K562 (cell line): Measurements from ENCODE around the gene HSPA1B. TPM values are rescaled to one million over a fixed set of nuclear protein-coding genes. Genes with fewer than 3 reads are reported as not detected.
A peak's percentile ranks its signal among the peaks of the same experiment; 100 is the strongest.

Experiments used
- ATAC-seq: fragments of 200-7000 bp; cut with Tn5 transposase; 3 replicates; pipeline ENCODE4 v1.9.1; 2020; ENCODE audit warnings: moderate library complexity
- BruUV-seq: library from RNA; stranded (reverse); fragments of 400-500 nt; replicated peaks from 2 replicates; lab custom pipeline; 2021; lab: Mats Ljungman, UMichigan
- CTCF ChIA-PET: fragments of 300-600 bp; formaldehyde crosslinking; extraction: SDS; loops from one replicate; lab custom pipeline; 2021; ENCODE audit warnings: low intra/inter-chr PET ratio; lab: Yijun Ruan, JAX
- POLR2A ChIA-PET: fragments of 300-600, 350-650 bp; sonication (Branson Sonifier 250); formaldehyde crosslinking; extraction: SDS; loops from one replicate; lab custom pipeline; 2021; ENCODE audit warnings: antibody characterized with exemption, inconsistent platforms; lab: Yijun Ruan, JAX
- DNase-seq, 4 experiments: peaks; one replicate each; pipeline versions ENCODE4 v3.0.0 to v3.0.0-alpha.2; 2011 to 2018; ENCODE audit warnings: low spot score in 3 of 4, mixed read lengths in 3 of 4; ENCODE audit errors: extremely low read depth in 1 of 4
- FAIRE-seq: peaks from 2 replicates; lab custom pipeline; 2011; peaks lifted over from hg19 to GRCh38; lab: Jason Lieb, UNC
- H2AFZ ChIP-seq: 2 replicates; pipeline ENCODE4 v1.6.0; 2011; ENCODE audit warnings: low read depth, low read length, control low read depth, inconsistent platforms
- H3K27ac ChIP-seq: fragments of 200-600 bp; 3 replicates; pipeline ENCODE4 v1.8.0; 2011; ENCODE audit warnings: low read depth, mild to moderate bottlenecking, control low read depth, inconsistent platforms, low read length, moderate library complexity, mixed read lengths; ENCODE audit errors: extremely low read depth
- H3K27me3 ChIP-seq, 2 experiments: fragments of 300-600 bp in 1 of 2; 2 replicates in 1 of 2; 3 replicates in 1 of 2; pipeline versions ENCODE4 v1.6.0 to v1.8.0; 2011; ENCODE audit warnings: inconsistent platforms in 2 of 2, low read length in 2 of 2, mild to moderate bottlenecking in 1 of 2, mixed read lengths in 1 of 2, moderate library complexity in 1 of 2; ENCODE audit not compliant: control insufficient read depth in 2 of 2, insufficient read depth in 2 of 2
- H3K36me3 ChIP-seq: fragments of 300-600 bp; 3 replicates; pipeline ENCODE4 v1.8.0; 2011; ENCODE audit warnings: mild to moderate bottlenecking, low read length, inconsistent platforms; ENCODE audit not compliant: control insufficient read depth, insufficient read depth
- H3K4me1 ChIP-seq, 2 experiments: fragments of 200-600 bp in 1 of 2; replicated peaks in 1 of 2; 2 replicates in 1 of 2; 3 replicates in 1 of 2; pipeline versions ENCODE4 v1.5.1 to v1.8.0; 2011; ENCODE audit warnings: inconsistent platforms in 2 of 2, low read length in 2 of 2, mild to moderate bottlenecking in 1 of 2, mixed read lengths in 1 of 2, moderate library complexity in 1 of 2; ENCODE audit not compliant: control insufficient read depth in 2 of 2, insufficient read depth in 2 of 2
- H3K4me2 ChIP-seq: 2 replicates; pipeline ENCODE4 v1.6.1; 2011; ENCODE audit warnings: low read length, control low read depth, inconsistent platforms, mixed read lengths; ENCODE audit not compliant: insufficient read depth
- H3K4me3 ChIP-seq: fragments of 200-600 bp; sonication (generic), shearing (Covaris generic); 2 replicates; pipeline ENCODE4 v1.5.1; 2016; ENCODE audit warnings: control low read depth, inconsistent platforms
- H3K79me2 ChIP-seq: fragments of 200-600 bp; 3 replicates; pipeline ENCODE4 v1.8.0; 2011; ENCODE audit warnings: low read length, inconsistent platforms; ENCODE audit not compliant: control insufficient read depth, insufficient read depth
- H3K9ac ChIP-seq, 2 experiments: 2 replicates each; pipeline versions ENCODE4 v1.6.0 to v1.6.1; 2011; ENCODE audit warnings: low read depth in 2 of 2, low read length in 2 of 2, control low read depth in 1 of 2, inconsistent platforms in 1 of 2, mild to moderate bottlenecking in 1 of 2, mixed read lengths in 1 of 2; ENCODE audit not compliant: insufficient read depth in 1 of 2
- H3K9me1 ChIP-seq: one replicate; pipeline ENCODE4 v1.6.0; 2011; ENCODE audit warnings: inconsistent platforms, mild to moderate bottlenecking, low read length, moderate library complexity; ENCODE audit not compliant: control insufficient read depth, insufficient read depth
- H3K9me3 ChIP-seq: replicated peaks from 2 replicates; pipeline ENCODE4 v1.5.1; 2011; ENCODE audit warnings: low read depth, low read length, inconsistent platforms; ENCODE audit not compliant: control insufficient read depth, insufficient read depth
- H4K20me1 ChIP-seq: replicated peaks from 2 replicates; pipeline ENCODE4 v1.6.1; 2011; ENCODE audit warnings: low read length, inconsistent platforms, mixed read lengths; ENCODE audit not compliant: control insufficient read depth, insufficient read depth
- CBFA2T2 ChIP-seq: fragments of 450-650 bp; conservative IDR thresholded peaks from 2 replicates; pipeline ENCODE4 v1.6.1; 2017; ENCODE audit warnings: mild to moderate bottlenecking
- CHCHD3 ChIP-seq: fragments of 250-450 bp; sonication (Bioruptor Pico); IDR thresholded peaks from 2 replicates; pipeline ENCODE4 v2.1.2; 2022; ENCODE audit warnings: mild to moderate bottlenecking
- PTTG1 ChIP-seq: fragments of 450-650 bp; IDR thresholded peaks from 2 replicates; pipeline ENCODE4 v1.6.1; 2016; ENCODE audit warnings: low read depth, mild to moderate bottlenecking, missing genetic modification characterization, missing compliant biosample characterization
- TAF15 ChIP-seq: fragments of 200-400 bp; formaldehyde crosslinking; IDR thresholded peaks from 2 replicates; pipeline ENCODE4 v1.6.1; 2017; ENCODE audit warnings: mild to moderate bottlenecking, low read depth, low read length, moderate library complexity
- ZKSCAN8 ChIP-seq: fragments of 200-800 bp; sonication (Bioruptor generic); IDR thresholded peaks from 2 replicates; pipeline ENCODE4 v1.6.1; 2016; ENCODE audit warnings: missing genetic modification characterization, missing compliant biosample characterization
- ZNF384 ChIP-seq: IDR thresholded peaks from 2 replicates; pipeline ENCODE4 v1.6.1; 2012; ENCODE audit warnings: low read depth, low read length, improper control_type of control experiment
- WGBS: fragments of 100-300 bp; shearing (Covaris generic); methylation state at CpG from one replicate; pipeline ENCODE4 v1.1.6; 2016; ENCODE audit warnings: low coverage, mixed read lengths; ENCODE audit not compliant: insufficient coverage; ENCODE audit errors: missing lambda C conversion rate; 5-methylcytosine and 5-hydroxymethylcytosine counted together
- in situ Hi-C: fragments of 300-500 bp; cut with MboI; formaldehyde crosslinking; loops from 4 replicates; pipeline ENCODE4 v1.15.0; 2018; ENCODE audit warnings: inconsistent platforms, mixed read lengths
- intact Hi-C: fragments of 100-400 bp; cut with micrococcal nuclease; formaldehyde crosslinking; loops from 2 replicates; pipeline ENCODE4 v1.14.2; 2022
- polyA plus RNA-seq, 8 experiments: library from polyadenylated mRNA; depleted of rRNA in 4 of 8; stranded (reverse) in 5 of 8; unstranded in 3 of 8; fragments of >200 nt; fragmentation: Nextera tagmentation in 2 of 8; fragmentation: Illumina TruSeq in 1 of 8; extraction: Ambion mirVana in 2 of 8; extraction: Trizol in 1 of 8; gene quantifications; 2 replicates each; pipeline versions ENCODE4 v1.2.1 to v1.2.3, GENCODE V29; 2011 to 2014; ENCODE audit warnings: inconsistent platforms in 1 of 8, missing spikeins in 1 of 8
- total RNA-seq, 7 experiments: library from RNA; depleted of rRNA in 6 of 7; stranded (reverse); fragments of >200 nt in 6 of 7; fragmentation: Illumina TruSeq in 2 of 7; extraction: Trizol in 2 of 7; gene quantifications; 2 replicates each; pipeline versions ENCODE4 v1.2.1 to v1.2.3, GENCODE V29; 2011 to 2021; ENCODE audit warnings: low replicate concordance in 1 of 7

Gene HSPA1B
- total and polyA plus RNA-seq, 9 of the 15 experiments (the other 6 are each of a cell fraction or from before 2014, with no cell fraction given) = 0.27 to 227 (median 51.2) TPM

DNA sequence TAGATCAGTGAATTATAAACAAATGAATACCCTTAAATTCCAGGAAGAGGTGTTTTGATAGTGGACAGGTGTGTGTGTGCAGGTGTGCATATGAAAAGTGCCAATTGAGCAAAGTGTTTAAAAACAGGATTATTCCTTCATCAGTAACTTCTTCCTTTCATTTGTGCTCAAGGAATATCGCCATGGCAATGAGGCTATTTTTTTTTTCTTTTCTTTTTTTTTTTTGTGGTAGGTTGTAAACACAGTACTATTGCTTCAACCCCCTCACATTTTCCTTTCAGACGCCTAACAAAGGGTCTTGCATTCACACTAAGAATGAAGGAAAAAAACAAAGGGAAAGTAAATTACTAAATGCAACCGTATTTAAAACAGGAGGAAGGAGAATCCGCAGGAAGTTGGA lies 2.0 kb upstream of the HSPA1B start:
- H3K9ac ChIP-seq = peak overlapping the region in 1 of 2 experiments; percentile 3; a peak in 1 of 4 replicates
- ChIA-PET CTCF (interaction anchor here (0.7 kb wide), 1 partner anchor 274 kb away, joined by 4 read pairs; no protein-coding TSS in a partner anchor), POLR2A (interaction anchor here (0.6 to 6.4 kb wide), 8 partner anchors 8 to 108 kb away, joined by 3 to 93 read pairs (median 12); partner anchors contain the start of genes CLIC1, HSPA1A, HSPA1L and LSM2)
- no peaks in the 10 kb centered on the region for H3K27me3 ChIP-seq
- peak overlapping the region; percentile 34 for H2AFZ ChIP-seq
- H3K27ac ChIP-seq = peak overlapping the region; percentile 78
- peaks cover 6% of the 10 kb centered on the region; the same call in 1 of the 3 replicates for H3K36me3 ChIP-seq
- peaks cover 51% of the 10 kb centered on the region for H3K79me2 ChIP-seq
- no peak for DNase-seq
- intact Hi-C loops (loop anchor here (10.0 kb wide), 1 partner anchor 349 kb away; the partner anchor contains the start of genes AGPAT1 and RNF5), in situ Hi-C loops (no loop called here)
- no TSS peak for BruUV-seq
- H4K20me1 ChIP-seq = peaks cover 5% of the 10 kb centered on the region; the same call in 1 of the 2 replicates
- H3K4me2 ChIP-seq = no peak overlapping the region
- ATAC-seq = no peak
- WGBS = 82% methylated on average over 4 of the region's 4 CpGs
- TF ChIP-seq TAF15 = no peak
- peak; percentile 66 for TF ChIP-seq ZNF384
- no peak for TF ChIP-seq ZKSCAN8 (CRISPR knock-in tag)
- TF ChIP-seq PTTG1 (tag) = no peak
- 0 out of 2 replicates have a peak, but pooled peaks have one; percentile 5 for TF ChIP-seq CHCHD3 (CRISPR knock-in tag)
- TF ChIP-seq CBFA2T2 = no peak
- no peak overlapping the region for H3K4me3 ChIP-seq
- no peaks in the 10 kb centered on the region for H3K9me3 ChIP-seq
- H3K9me1 ChIP-seq = no peaks in the 10 kb centered on the region
- FAIRE-seq = no peak
- H3K4me1 ChIP-seq = peaks cover 38 to 41% of the 10 kb centered on the region in 2 experiments
